HepG2 (cell line): Measurements from ENCODE around the gene HLF. TPM values are rescaled to one million over a fixed set of nuclear protein-coding genes. Genes with fewer than 3 reads are reported as not detected.

Experiments
- ARID2 ChIP-seq: sonication (generic); formaldehyde crosslinking; IDR thresholded peaks from 2 replicates; pipeline ENCODE4 v1.8.1; 2022; ENCODE audit warnings: mild to moderate bottlenecking, missing genetic modification reagents, borderline replicate concordance
- CBFB ChIP-seq: sonication (generic); formaldehyde crosslinking; IDR thresholded peaks from 2 replicates; pipeline ENCODE4 v1.4.0; 2020; ENCODE audit warnings: missing genetic modification reagents
- FOSL2 ChIP-seq: sonication (generic); formaldehyde crosslinking; IDR thresholded peaks from 2 replicates; pipeline ENCODE4 v1.4.0; 2020; ENCODE audit warnings: missing genetic modification reagents
- GLI4 ChIP-seq: sonication (generic); formaldehyde crosslinking; IDR thresholded peaks from 2 replicates; pipeline ENCODE4 v1.5.1; 2020; ENCODE audit warnings: missing genetic modification reagents, mild to moderate bottlenecking, moderate library complexity, borderline replicate concordance
- JUND ChIP-seq: sonication (generic); formaldehyde crosslinking; IDR thresholded peaks from 2 replicates; pipeline ENCODE4 v1.8.0; 2022; ENCODE audit warnings: mild to moderate bottlenecking, missing genetic modification reagents
- NFYC ChIP-seq: IDR thresholded peaks from 2 replicates; pipeline ENCODE4 v1.6.1; 2016; ENCODE audit warnings: missing genetic modification reagents, missing compliant biosample characterization
- RFX5 ChIP-seq: IDR thresholded peaks from 2 replicates; pipeline ENCODE4 v1.6.1; 2011; ENCODE audit warnings: low read depth, low read length, improper control_type of control experiment
- ZC3H13 ChIP-seq: sonication (generic); formaldehyde crosslinking; IDR thresholded peaks from 2 replicates; pipeline ENCODE4 v1.8.1; 2023; ENCODE audit warnings: mild to moderate bottlenecking, missing genetic modification reagents, moderate library complexity
- ZMYM4 ChIP-seq: sonication (generic); formaldehyde crosslinking; IDR thresholded peaks from 2 replicates; pipeline ENCODE4 v1.8.1; 2023; ENCODE audit warnings: mild to moderate bottlenecking, missing genetic modification reagents
- ZNF546 ChIP-seq: sonication (generic); formaldehyde crosslinking; conservative IDR thresholded peaks from 2 replicates; pipeline ENCODE4 v1.8.1; 2023; ENCODE audit warnings: mild to moderate bottlenecking, missing genetic modification reagents
- ZNF577 ChIP-seq: sonication (generic); formaldehyde crosslinking; IDR thresholded peaks from 2 replicates; pipeline ENCODE4 v1.4.0; 2020; ENCODE audit warnings: mild to moderate bottlenecking, low read depth, missing genetic modification reagents, borderline replicate concordance
- ZNF614 ChIP-seq: IDR thresholded peaks from 2 replicates; pipeline ENCODE4 v1.6.1; 2018; ENCODE audit warnings: missing biosample characterization, missing genetic modification reagents, inconsistent platforms, borderline replicate concordance
- polyA plus RNA-seq, 8 experiments: library from polyadenylated mRNA; depleted of rRNA in 3 of 8; stranded (reverse) in 7 of 8; unstranded in 1 of 8; fragments of >200 nt; fragmentation: Illumina TruSeq in 4 of 8; extraction: Trizol in 4 of 8; gene quantifications; 2 replicates each; pipeline versions ENCODE4 v1.2.1 to v1.2.3, GENCODE V29; 2011 to 2016; ENCODE audit warnings: low read depth in 4 of 8, missing spikeins in 1 of 8, mixed read lengths in 1 of 8; ENCODE audit not compliant: insufficient read depth in 1 of 8
- total RNA-seq, 5 experiments: library from RNA; depleted of rRNA; stranded (reverse); fragments of >200 nt; fragmentation: Illumina TruSeq; extraction: Trizol; gene quantifications; 2 replicates each; pipeline ENCODE4 v1.2.3, GENCODE V29; 2016; ENCODE audit warnings: low read depth in 1 of 5
- TF ChIP-seq, protein P1 (sequence below): IDR thresholded peaks from 2 replicates; pipeline ENCODE4 v1.6.1; 2012; ENCODE audit warnings: inconsistent platforms
- TF ChIP-seq, protein P2 (sequence below): IDR thresholded peaks from 2 replicates; pipeline ENCODE4 v1.6.1; 2018; ENCODE audit warnings: missing genetic modification reagents, mild to moderate bottlenecking, missing compliant biosample characterization
- TF ChIP-seq, protein P3 (sequence below): sonication (generic); formaldehyde crosslinking; conservative IDR thresholded peaks from 2 replicates; pipeline ENCODE4 v1.4.0; 2020; ENCODE audit warnings: mild to moderate bottlenecking, missing genetic modification reagents, moderate library complexity
- TF ChIP-seq, protein P4 (sequence below): IDR thresholded peaks from 2 replicates; pipeline ENCODE4 v1.6.1; 2016
- TF ChIP-seq, protein P5 (sequence below): sonication (generic); formaldehyde crosslinking; IDR thresholded peaks from 2 replicates; pipeline ENCODE4 v1.8.1; 2023; ENCODE audit warnings: mild to moderate bottlenecking, inconsistent platforms, moderate library complexity, missing genetic modification reagents, borderline replicate concordance

HLF gene
- total and polyA plus RNA-seq, 2 of the 13 experiments (the other 11 are each of a cell fraction or from before 2014, with no cell fraction given): 202 to 346 TPM

DNA sequence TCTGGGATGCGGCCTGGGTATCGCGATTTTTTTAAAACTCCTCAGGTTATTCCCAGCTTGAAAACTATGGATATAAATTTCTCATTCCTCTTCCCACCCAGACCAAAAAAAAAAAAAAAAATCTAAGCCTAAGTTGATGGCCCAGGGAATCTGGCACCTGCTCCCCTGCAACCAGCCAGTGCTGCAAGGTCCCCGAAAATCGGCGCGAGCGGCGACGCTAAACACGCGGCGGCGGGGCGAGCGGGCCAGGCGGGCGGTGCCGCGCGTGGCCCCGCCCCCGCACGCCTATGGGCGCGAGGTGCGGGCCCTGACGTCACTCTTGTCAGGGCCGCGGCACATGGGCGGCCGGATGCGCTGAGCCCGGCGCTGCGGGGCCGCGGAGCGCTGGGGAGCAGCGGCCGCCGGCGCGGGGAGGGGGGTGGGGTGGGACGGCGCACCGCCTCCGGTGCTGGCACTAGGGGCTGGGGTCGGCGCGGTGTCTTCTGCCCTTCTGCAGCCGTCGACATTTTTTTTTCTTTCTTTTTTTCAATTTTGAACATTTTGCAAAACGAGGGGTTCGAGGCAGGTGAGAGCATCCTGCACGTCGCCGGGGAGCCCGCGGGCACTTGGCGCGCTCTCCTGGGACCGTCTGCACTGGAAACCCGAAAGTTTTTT is at the start of gene HLF (continued):
- TF ChIP-seq ZNF614 (CRISPR knock-in tag) (peak; percentile 24; the same call in 1 of the 2 replicates), FOSL2 (CRISPR knock-in tag) (peak; percentile 41; the same call in 1 of the 2 replicates), ARID2 (CRISPR knock-in tag) (peak; percentile 31; the same call in 1 of the 2 replicates), ZMYM4 (CRISPR knock-in tag) (peak; percentile 80), ZNF577 (CRISPR knock-in tag) (no peak), CBFB (CRISPR knock-in tag) (no peak), RFX5 (peak; percentile 67; the same call in 1 of the 2 replicates), ZNF546 (no peak), NFYC (CRISPR knock-in tag) (no peak), GLI4 (CRISPR knock-in tag) (no peak), JUND (CRISPR knock-in tag) (0 out of 2 replicates have a peak, but pooled peaks have one; percentile 37), ZC3H13 (no peak)
- TF ChIP-seq, protein P1, sequence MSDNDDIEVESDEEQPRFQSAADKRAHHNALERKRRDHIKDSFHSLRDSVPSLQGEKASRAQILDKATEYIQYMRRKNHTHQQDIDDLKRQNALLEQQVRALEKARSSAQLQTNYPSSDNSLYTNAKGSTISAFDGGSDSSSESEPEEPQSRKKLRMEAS: peak; percentile 97
- TF ChIP-seq, protein P2, sequence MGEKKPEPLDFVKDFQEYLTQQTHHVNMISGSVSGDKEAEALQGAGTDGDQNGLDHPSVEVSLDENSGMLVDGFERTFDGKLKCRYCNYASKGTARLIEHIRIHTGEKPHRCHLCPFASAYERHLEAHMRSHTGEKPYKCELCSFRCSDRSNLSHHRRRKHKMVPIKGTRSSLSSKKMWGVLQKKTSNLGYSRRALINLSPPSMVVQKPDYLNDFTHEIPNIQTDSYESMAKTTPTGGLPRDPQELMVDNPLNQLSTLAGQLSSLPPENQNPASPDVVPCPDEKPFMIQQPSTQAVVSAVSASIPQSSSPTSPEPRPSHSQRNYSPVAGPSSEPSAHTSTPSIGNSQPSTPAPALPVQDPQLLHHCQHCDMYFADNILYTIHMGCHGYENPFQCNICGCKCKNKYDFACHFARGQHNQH: 0 out of 2 replicates have a peak, but pooled peaks have one; percentile 48
- TF ChIP-seq, protein P3, sequence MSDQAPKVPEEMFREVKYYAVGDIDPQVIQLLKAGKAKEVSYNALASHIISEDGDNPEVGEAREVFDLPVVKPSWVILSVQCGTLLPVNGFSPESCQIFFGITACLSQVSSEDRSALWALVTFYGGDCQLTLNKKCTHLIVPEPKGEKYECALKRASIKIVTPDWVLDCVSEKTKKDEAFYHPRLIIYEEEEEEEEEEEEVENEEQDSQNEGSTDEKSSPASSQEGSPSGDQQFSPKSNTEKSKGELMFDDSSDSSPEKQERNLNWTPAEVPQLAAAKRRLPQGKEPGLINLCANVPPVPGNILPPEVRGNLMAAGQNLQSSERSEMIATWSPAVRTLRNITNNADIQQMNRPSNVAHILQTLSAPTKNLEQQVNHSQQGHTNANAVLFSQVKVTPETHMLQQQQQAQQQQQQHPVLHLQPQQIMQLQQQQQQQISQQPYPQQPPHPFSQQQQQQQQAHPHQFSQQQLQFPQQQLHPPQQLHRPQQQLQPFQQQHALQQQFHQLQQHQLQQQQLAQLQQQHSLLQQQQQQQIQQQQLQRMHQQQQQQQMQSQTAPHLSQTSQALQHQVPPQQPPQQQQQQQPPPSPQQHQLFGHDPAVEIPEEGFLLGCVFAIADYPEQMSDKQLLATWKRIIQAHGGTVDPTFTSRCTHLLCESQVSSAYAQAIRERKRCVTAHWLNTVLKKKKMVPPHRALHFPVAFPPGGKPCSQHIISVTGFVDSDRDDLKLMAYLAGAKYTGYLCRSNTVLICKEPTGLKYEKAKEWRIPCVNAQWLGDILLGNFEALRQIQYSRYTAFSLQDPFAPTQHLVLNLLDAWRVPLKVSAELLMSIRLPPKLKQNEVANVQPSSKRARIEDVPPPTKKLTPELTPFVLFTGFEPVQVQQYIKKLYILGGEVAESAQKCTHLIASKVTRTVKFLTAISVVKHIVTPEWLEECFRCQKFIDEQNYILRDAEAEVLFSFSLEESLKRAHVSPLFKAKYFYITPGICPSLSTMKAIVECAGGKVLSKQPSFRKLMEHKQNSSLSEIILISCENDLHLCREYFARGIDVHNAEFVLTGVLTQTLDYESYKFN: no peak
- TF ChIP-seq, protein P4, sequence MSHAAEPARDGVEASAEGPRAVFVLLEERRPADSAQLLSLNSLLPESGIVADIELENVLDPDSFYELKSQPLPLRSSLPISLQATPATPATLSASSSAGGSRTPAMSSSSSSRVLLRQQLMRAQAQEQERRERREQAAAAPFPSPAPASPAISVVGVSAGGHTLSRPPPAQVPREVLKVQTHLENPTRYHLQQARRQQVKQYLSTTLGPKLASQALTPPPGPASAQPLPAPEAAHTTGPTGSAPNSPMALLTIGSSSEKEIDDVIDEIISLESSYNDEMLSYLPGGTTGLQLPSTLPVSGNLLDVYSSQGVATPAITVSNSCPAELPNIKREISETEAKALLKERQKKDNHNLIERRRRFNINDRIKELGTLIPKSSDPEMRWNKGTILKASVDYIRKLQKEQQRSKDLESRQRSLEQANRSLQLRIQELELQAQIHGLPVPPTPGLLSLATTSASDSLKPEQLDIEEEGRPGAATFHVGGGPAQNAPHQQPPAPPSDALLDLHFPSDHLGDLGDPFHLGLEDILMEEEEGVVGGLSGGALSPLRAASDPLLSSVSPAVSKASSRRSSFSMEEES (CRISPR knock-in tag): peak; percentile 14; the same call in 1 of the 2 replicates
- TF ChIP-seq, protein P5, sequence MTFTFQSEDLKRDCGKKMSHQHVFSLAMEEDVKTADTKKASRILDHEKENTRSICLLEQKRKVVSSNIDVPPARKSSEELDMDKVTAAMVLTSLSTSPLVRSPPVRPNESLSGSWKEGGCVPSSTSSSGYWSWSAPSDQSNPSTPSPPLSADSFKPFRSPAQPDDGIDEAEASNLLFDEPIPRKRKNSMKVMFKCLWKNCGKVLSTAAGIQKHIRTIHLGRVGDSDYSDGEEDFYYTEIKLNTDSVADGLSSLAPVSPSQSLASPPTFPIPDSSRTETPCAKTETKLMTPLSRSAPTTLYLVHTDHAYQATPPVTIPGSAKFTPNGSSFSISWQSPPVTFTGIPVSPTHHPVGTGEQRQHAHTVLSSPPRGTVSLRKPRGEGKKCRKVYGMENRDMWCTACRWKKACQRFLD (CRISPR knock-in tag): no peak; the same call in 1 of the 2 replicates
